Loucy (cell line): ENCODE results near the gene SNRNP27.
A peak's percentile ranks its signal among the peaks of the same experiment; 100 is the strongest.

Experiments used
- H2AFZ ChIP-seq: fragments of 200-600 bp; sonication (generic); 2 replicates; pipeline ENCODE4 v1.6.0; 2016; ENCODE audit warnings: antibody characterized with exemption, mild to moderate bottlenecking, low read length, moderate library complexity
- H3F3A ChIP-seq: fragments of 200-600 bp; 2 replicates; pipeline ENCODE4 v1.6.0; 2016; ENCODE audit warnings: antibody characterized with exemption, low read depth, mild to moderate bottlenecking
- H3K27me3 ChIP-seq: fragments of 200-600 bp; sonication (generic); 2 replicates; pipeline ENCODE4 v1.6.1; 2014; ENCODE audit warnings: low read length, mild to moderate bottlenecking; ENCODE audit not compliant: insufficient read depth, poor library complexity, severe bottlenecking
- H3K36me3 ChIP-seq: fragments of 200-600 bp; sonication (generic); 2 replicates; pipeline ENCODE4 v1.6.1; 2016; ENCODE audit warnings: low read length; ENCODE audit not compliant: insufficient read depth
- H3K4me1 ChIP-seq: fragments of 200-600 bp; sonication (generic); 2 replicates; pipeline ENCODE4 v1.5.1; 2014; ENCODE audit warnings: low read length, mild to moderate bottlenecking; ENCODE audit not compliant: insufficient read depth, poor library complexity, severe bottlenecking
- H3K4me2 ChIP-seq: fragments of 200-600 bp; sonication (generic); 2 replicates; pipeline ENCODE4 v1.6.0; 2014; ENCODE audit warnings: antibody characterized with exemption, low read length, low read depth, mild to moderate bottlenecking; ENCODE audit not compliant: poor library complexity, severe bottlenecking
- H3K4me3 ChIP-seq: fragments of 200-600 bp; sonication (generic); 2 replicates; pipeline ENCODE4 v1.5.1; 2014; ENCODE audit warnings: low read length, mild to moderate bottlenecking, mixed read lengths; ENCODE audit not compliant: poor library complexity, severe bottlenecking
- H3K79me2 ChIP-seq: fragments of 200-600 bp; sonication (generic); 2 replicates; pipeline ENCODE4 v1.6.1; 2014; ENCODE audit warnings: low read length; ENCODE audit not compliant: insufficient read depth
- H3K9ac ChIP-seq: fragments of 200-600 bp; sonication (generic); 2 replicates; pipeline ENCODE4 v1.6.0; 2014; ENCODE audit warnings: mild to moderate bottlenecking, low read depth, low read length, moderate library complexity; ENCODE audit not compliant: poor library complexity, severe bottlenecking
- H3K9me2 ChIP-seq: fragments of 200-600 bp; sonication (generic); replicated peaks from 2 replicates; pipeline ENCODE4 v1.6.1; 2016; ENCODE audit warnings: low read depth, low read length, mixed read lengths
- H3K9me3 ChIP-seq: fragments of 200-600 bp; sonication (generic); 2 replicates; pipeline ENCODE4 v1.6.1; 2014; ENCODE audit warnings: mild to moderate bottlenecking, antibody characterized with exemption, low read length, low read depth; ENCODE audit not compliant: insufficient read depth
- H4K20me1 ChIP-seq: fragments of 200-600 bp; sonication (generic); 2 replicates; pipeline ENCODE4 v1.6.0; 2014; ENCODE audit warnings: antibody characterized with exemption, low read length, mild to moderate bottlenecking; ENCODE audit not compliant: insufficient read depth, poor library complexity, severe bottlenecking
- CTCF ChIP-seq: fragments of 200-600 bp; sonication (generic); conservative IDR thresholded peaks from 2 replicates; pipeline ENCODE4 v1.5.1; 2014; ENCODE audit warnings: mild to moderate bottlenecking, antibody characterized with exemption, low read length
- EZH2phosphoT487 ChIP-seq: fragments of 200-600 bp; IDR thresholded peaks from 2 replicates; pipeline ENCODE4 v1.6.1; 2018; ENCODE audit warnings: antibody characterized with exemption, mild to moderate bottlenecking, moderate library complexity, borderline replicate concordance

The SNRNP27 gene

DNA sequence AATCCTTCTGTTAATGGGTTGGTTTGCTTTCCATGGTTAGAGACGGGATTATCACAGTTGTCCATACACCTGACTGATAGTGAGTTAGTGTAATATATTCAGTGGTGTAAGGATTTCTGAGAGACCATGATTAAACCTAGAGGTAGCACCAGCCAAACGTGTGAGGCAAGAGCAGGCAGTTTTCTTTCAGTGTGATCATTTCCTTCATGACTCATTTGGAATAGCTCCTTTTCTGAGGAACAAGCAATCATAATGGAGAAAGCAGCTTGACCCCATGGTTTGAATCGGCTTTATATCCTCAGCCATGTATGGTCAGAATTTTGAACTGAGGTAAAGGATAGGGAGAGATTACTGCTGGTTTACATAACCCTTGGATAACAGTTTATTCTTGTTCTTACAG lies 24.1 kb downstream of the SNRNP27 start:
- Histone ChIP-seq H3K4me3 (no peak overlapping the region), H3K79me2 (peaks cover 13% of the 10 kb centered on the region; the same call in 1 of the 2 replicates)

GRCh38 chr2:69918401-69918800 lies 24.6 kb downstream of the SNRNP27 start:
- H3K4me2 ChIP-seq: peak overlapping the region; percentile 2
- H4K20me1 ChIP-seq: peaks cover 6% of the 10 kb centered on the region
- no peak overlapping the region for H2AFZ ChIP-seq
- no peaks in the 10 kb centered on the region for H3F3A ChIP-seq
- peaks cover 13% of the 10 kb centered on the region; the same call in 1 of the 2 replicates for H3K79me2 ChIP-seq
- H3K4me3 ChIP-seq: no peak overlapping the region
- H3K9me2 ChIP-seq: no peaks in the 10 kb centered on the region
- TF ChIP-seq CTCF (no peak), EZH2phosphoT487 (no peak)
- no peaks in the 10 kb centered on the region for H3K36me3 ChIP-seq
- H3K27me3 ChIP-seq: no peaks in the 10 kb centered on the region
- no peaks in the 10 kb centered on the region for H3K9me3 ChIP-seq
- H3K9ac ChIP-seq: no peak overlapping the region
- H3K4me1 ChIP-seq: peaks cover 20% of the 10 kb centered on the region

More for the DNA sequence above, 24.1 kb downstream of the SNRNP27 start:
- H3K9me2 ChIP-seq: no peaks in the 10 kb centered on the region
- H2AFZ ChIP-seq: no peak overlapping the region
- peak overlapping the region; percentile 2 for H3K4me2 ChIP-seq
- H3K4me1 ChIP-seq: peaks cover 14% of the 10 kb centered on the region
- H3K9ac ChIP-seq: no peak overlapping the region
- TF ChIP-seq CTCF: no peak
- no peak for TF ChIP-seq EZH2phosphoT487
- H4K20me1 ChIP-seq: peaks cover 6% of the 10 kb centered on the region
- no peaks in the 10 kb centered on the region for H3F3A ChIP-seq
- no peaks in the 10 kb centered on the region for H3K9me3 ChIP-seq
- no peaks in the 10 kb centered on the region for H3K36me3 ChIP-seq
- no peaks in the 10 kb centered on the region for H3K27me3 ChIP-seq

DNA sequence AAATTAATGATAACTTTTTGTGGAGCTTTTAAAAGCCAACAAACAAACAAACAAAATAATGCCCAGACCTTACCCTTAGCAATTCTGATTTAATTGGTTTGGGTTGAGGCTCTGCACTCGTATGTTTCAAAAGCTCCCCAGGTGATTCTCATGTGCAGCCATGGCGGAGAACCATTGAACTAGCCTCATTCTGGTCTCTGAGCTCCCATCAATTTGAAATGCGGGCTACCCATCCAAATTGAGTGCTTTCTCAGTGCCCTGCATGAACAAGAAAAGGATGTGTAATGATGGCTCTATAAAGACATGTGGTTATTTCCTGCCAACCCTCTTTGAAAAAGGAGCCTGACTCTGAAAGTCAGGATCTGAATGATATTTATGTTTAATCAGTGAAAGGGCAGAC lies 29.4 kb downstream of the SNRNP27 start:
- peaks cover 10% of the 10 kb centered on the region for H3K4me1 ChIP-seq
- no peak overlapping the region for H3K9ac ChIP-seq
- no peaks in the 10 kb centered on the region for H3K36me3 ChIP-seq
- no peak overlapping the region for H3K4me3 ChIP-seq
- H3K4me2 ChIP-seq: peak overlapping the region; percentile 9
- no peak for TF ChIP-seq CTCF
- no peak for TF ChIP-seq EZH2phosphoT487
- no peaks in the 10 kb centered on the region for H3K79me2 ChIP-seq
- H2AFZ ChIP-seq: no peak overlapping the region
- no peaks in the 10 kb centered on the region for H3K9me2 ChIP-seq
- H3K27me3 ChIP-seq: no peaks in the 10 kb centered on the region
- H4K20me1 ChIP-seq: no peaks in the 10 kb centered on the region
- H3K9me3 ChIP-seq: no peaks in the 10 kb centered on the region
- no peaks in the 10 kb centered on the region for H3F3A ChIP-seq
